Neuronal stem cell (in vitro differentiated cells): Measurements from ENCODE around the gene HSDL1.

Experiments used
- DNase-seq: peaks from one replicate; pipeline ENCODE4 v3.0.0-alpha.2; 2013; ENCODE audit warnings: low spot score
- H2AFZ ChIP-seq: one replicate; pipeline ENCODE4 v1.6.1; 2013; ENCODE audit warnings: mild to moderate bottlenecking, low read length, inconsistent platforms
- H2AK5ac ChIP-seq: 2 replicates; pipeline ENCODE4 v1.6.1; 2013; ENCODE audit warnings: low read depth, mild to moderate bottlenecking, inconsistent platforms, low read length, moderate library complexity, mixed read lengths
- H2BK120ac ChIP-seq: 2 replicates; pipeline ENCODE4 v1.6.1; 2013; ENCODE audit warnings: low read depth, mild to moderate bottlenecking, inconsistent platforms, low read length, moderate library complexity, mixed read lengths
- H2BK12ac ChIP-seq: one replicate; pipeline ENCODE4 v1.6.1; 2013; ENCODE audit warnings: low read length, inconsistent platforms
- H2BK15ac ChIP-seq: 2 replicates; pipeline ENCODE4 v1.6.1; 2013; ENCODE audit warnings: mild to moderate bottlenecking, low read length, inconsistent platforms, mixed read lengths
- H2BK5ac ChIP-seq: one replicate; pipeline ENCODE4 v1.6.1; 2013; ENCODE audit warnings: inconsistent platforms, mild to moderate bottlenecking, low read length, moderate library complexity
- H3K14ac ChIP-seq: one replicate; pipeline ENCODE4 v1.6.1; 2013; ENCODE audit warnings: low read length, inconsistent platforms
- H3K18ac ChIP-seq: 2 replicates; pipeline ENCODE4 v1.6.1; 2013; ENCODE audit warnings: low read length, inconsistent platforms
- H3K23ac ChIP-seq: 2 replicates; pipeline ENCODE4 v1.6.1; 2013; ENCODE audit warnings: low read depth, mild to moderate bottlenecking, mixed read lengths, low read length, inconsistent platforms; ENCODE audit not compliant: poor library complexity
- H3K27ac ChIP-seq: replicated peaks from 3 replicates; pipeline ENCODE4 v1.5.1; 2013; ENCODE audit warnings: low read length, inconsistent platforms
- H3K27me3 ChIP-seq, 3 experiments: 2 replicates each; pipeline ENCODE4 v1.6.1; 2013; ENCODE audit warnings: low read length in 3 of 3, mild to moderate bottlenecking in 2 of 3, inconsistent platforms in 1 of 3, low read depth in 1 of 3, mixed read lengths in 1 of 3, moderate library complexity in 1 of 3; ENCODE audit not compliant: control insufficient read depth in 3 of 3, insufficient read depth in 3 of 3
- H3K36me3 ChIP-seq, 2 donors: replicated peaks in 1 of 2; 2 replicates each; pipeline ENCODE4 v1.6.1; 2013; ENCODE audit warnings: low read length in 2 of 2; ENCODE audit not compliant: control insufficient read depth in 2 of 2, insufficient read depth in 2 of 2
- H3K4ac ChIP-seq: 2 replicates; pipeline ENCODE4 v1.6.1; 2013; ENCODE audit warnings: inconsistent platforms, mild to moderate bottlenecking, low read length, moderate library complexity
- H3K4me1 ChIP-seq, 2 donors: 1 replicate in 1 of 2; 2 replicates in 1 of 2; pipeline ENCODE4 v1.6.1; 2013; ENCODE audit warnings: low read length in 2 of 2, low read depth in 1 of 2; ENCODE audit not compliant: control insufficient read depth in 2 of 2, insufficient read depth in 1 of 2
- H3K4me2 ChIP-seq: one replicate; pipeline ENCODE4 v1.6.1; 2013; ENCODE audit warnings: mild to moderate bottlenecking, low read length, inconsistent platforms; ENCODE audit not compliant: insufficient read depth, poor library complexity, severe bottlenecking
- H3K4me3 ChIP-seq, 2 donors: 2 replicates each; pipeline ENCODE4 v1.5.1; 2013; ENCODE audit warnings: low read length in 2 of 2, mild to moderate bottlenecking in 2 of 2, inconsistent platforms in 1 of 2, moderate library complexity in 1 of 2
- H3K79me1 ChIP-seq: one replicate; pipeline ENCODE4 v1.6.1; 2013; ENCODE audit warnings: low read depth, mild to moderate bottlenecking, inconsistent platforms, low read length, moderate library complexity
- H3K9ac ChIP-seq: one replicate; pipeline ENCODE4 v1.6.1; 2013; ENCODE audit warnings: mild to moderate bottlenecking, low read depth, low read length, inconsistent platforms; ENCODE audit not compliant: poor library complexity
- H3K9me3 ChIP-seq, 2 donors: replicated peaks in 1 of 2; 2 replicates each; pipeline versions ENCODE3 to v1.6.1; 2013; ENCODE audit warnings: low read length in 2 of 2, mild to moderate bottlenecking in 2 of 2, inconsistent platforms in 1 of 2, low read depth in 1 of 2, mixed read lengths in 1 of 2, moderate library complexity in 1 of 2; ENCODE audit not compliant: control insufficient read depth in 2 of 2, insufficient read depth in 1 of 2
- H4K8ac ChIP-seq: one replicate; pipeline ENCODE4 v1.6.1; 2013; ENCODE audit warnings: low read depth, mild to moderate bottlenecking, inconsistent platforms, low read length, moderate library complexity
- H4K91ac ChIP-seq: one replicate; pipeline ENCODE4 v1.6.1; 2013; ENCODE audit warnings: low read length, low read depth, mild to moderate bottlenecking, inconsistent platforms; ENCODE audit not compliant: poor library complexity
- WGBS, 2 donors: extraction: QIAGEN DNeasy Blood & Tissue Kit; methylation state at CpG; one replicate each; pipeline ENCODE4 v1.1.7; 2013; ENCODE audit warnings: missing lambda C conversion rate in 2 of 2, mixed read lengths in 1 of 2; ENCODE audit not compliant: insufficient read length in 2 of 2, insufficient replicate concordance in 1 of 2; ENCODE audit errors: extremely low coverage in 2 of 2; 5-methylcytosine and 5-hydroxymethylcytosine counted together

HSDL1 gene

DNA sequence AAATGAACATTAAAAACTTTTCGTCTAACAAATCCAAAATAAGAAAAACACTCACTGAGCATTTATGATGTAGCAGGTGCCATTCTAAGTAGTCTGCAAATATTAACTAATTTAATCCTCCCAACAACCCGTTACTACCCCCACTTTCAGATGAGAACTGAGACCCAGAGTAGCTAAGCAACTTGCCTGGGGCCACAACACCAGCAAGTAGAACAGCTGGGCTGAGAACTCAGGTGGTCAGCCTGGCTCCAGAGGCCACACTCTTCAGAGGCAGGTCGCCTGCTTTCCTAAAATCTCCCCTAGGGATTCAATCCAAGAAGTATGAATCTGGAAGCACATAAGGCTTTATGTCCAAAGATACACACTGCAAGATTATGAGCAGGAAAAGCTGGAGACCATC, 34.5 kb downstream of the HSDL1 start:
- no peak overlapping the region for H4K8ac ChIP-seq
- peaks cover 1 to 32% of the 10 kb centered on the region in 2 donors for H3K36me3 ChIP-seq
- H3K9ac ChIP-seq, result no peak overlapping the region
- H3K4me3 ChIP-seq, result no peak overlapping the region
- H3K23ac ChIP-seq, result no peak overlapping the region
- no peak overlapping the region for H2AFZ ChIP-seq
- H3K4me1 ChIP-seq, result peaks cover 2% of the 10 kb centered on the region in 2 donors
- no peak overlapping the region for H2BK5ac ChIP-seq
- WGBS, 2 donors, result no CpG with 5 or more reads among the region's 3 CpGs
- no peak overlapping the region for H2BK12ac ChIP-seq
- H4K91ac ChIP-seq, result no peak overlapping the region
- H2AK5ac ChIP-seq, result no peak overlapping the region
- no peak overlapping the region for H2BK15ac ChIP-seq
- no peak for DNase-seq
- H3K18ac ChIP-seq, result no peak overlapping the region
- no peaks in the 10 kb centered on the region for H3K9me3 ChIP-seq
- peaks cover 14% of the 10 kb centered on the region for H3K79me1 ChIP-seq
- no peak overlapping the region for H2BK120ac ChIP-seq
- no peak overlapping the region for H3K4ac ChIP-seq
- no peak overlapping the region for H3K4me2 ChIP-seq
- no peaks in the 10 kb centered on the region for H3K27me3 ChIP-seq
- H3K14ac ChIP-seq, result no peak overlapping the region
- no peak overlapping the region for H3K27ac ChIP-seq

DNA sequence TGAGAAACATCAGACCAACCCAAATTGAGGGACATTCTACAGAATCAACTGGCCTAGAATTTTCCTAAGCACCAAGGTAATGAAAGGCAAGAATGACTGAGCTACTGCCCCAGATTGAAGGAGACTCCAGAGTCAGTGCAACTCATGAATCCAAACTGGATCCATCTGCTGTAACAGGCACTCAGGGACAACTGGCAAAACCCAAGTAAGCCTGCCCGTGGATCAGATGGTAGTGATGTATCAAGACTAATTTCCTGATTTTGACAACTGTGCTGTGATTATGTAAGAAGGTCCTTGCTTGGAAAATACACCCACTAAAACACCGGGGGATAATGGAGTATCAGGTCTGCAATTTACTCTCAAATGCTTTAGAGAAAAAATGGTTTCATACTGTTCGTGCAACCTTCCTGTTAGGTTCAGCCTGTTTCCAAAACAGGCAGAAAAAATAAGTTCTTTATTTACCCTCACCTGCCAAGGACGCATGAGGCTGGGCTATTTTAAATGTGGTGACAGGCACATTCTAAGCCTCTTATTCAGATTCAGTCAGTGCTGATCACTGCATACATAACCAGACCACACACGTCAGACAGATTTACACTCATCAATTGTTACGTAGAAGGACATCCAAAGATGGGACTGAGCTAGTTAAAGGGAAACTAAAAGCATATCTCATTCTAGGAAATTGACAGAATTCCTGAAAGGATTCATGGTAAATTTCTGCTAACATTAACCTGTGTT, 35.2 kb downstream of the HSDL1 start:
- Histone ChIP-seq H2BK120ac (no peak overlapping the region), H3K36me3 (peaks cover 1 to 33% of the 10 kb centered on the region in 2 donors), H3K23ac (no peak overlapping the region), H3K14ac (no peak overlapping the region), H3K9ac (no peak overlapping the region), H3K79me1 (peaks cover 18% of the 10 kb centered on the region), H2BK5ac (no peak overlapping the region), H3K4ac (no peak overlapping the region), H2BK15ac (no peak overlapping the region), H4K91ac (no peak overlapping the region), H2AK5ac (no peak overlapping the region), H2BK12ac (no peak overlapping the region), H3K4me3 (no peak overlapping the region), H4K8ac (no peak overlapping the region), H2AFZ (no peak overlapping the region), H3K4me1 (peaks cover 0 to 2% of the 10 kb centered on the region in 2 donors), H3K27me3 (no peaks in the 10 kb centered on the region), H3K9me3 (no peaks in the 10 kb centered on the region), H3K4me2 (no peak overlapping the region), H3K18ac (no peak overlapping the region), H3K27ac (no peak overlapping the region)
- no CpG with 5 or more reads among the region's 6 CpGs for WGBS, 2 donors
- DNase-seq, result no peak

GRCh38 chr16:84107921-84108320, 37.1 kb downstream of the HSDL1 start:
- Histone ChIP-seq H3K4me3 (no peak overlapping the region), H3K4me2 (no peak overlapping the region), H4K91ac (no peak overlapping the region), H3K23ac (no peak overlapping the region), H3K4me1 (peaks cover 0 to 2% of the 10 kb centered on the region in 2 donors), H3K79me1 (peaks cover 18% of the 10 kb centered on the region), H3K4ac (no peak overlapping the region), H2AK5ac (no peak overlapping the region), H2BK5ac (no peak overlapping the region), H3K36me3 (peaks cover 1 to 33% of the 10 kb centered on the region in 2 donors), H3K18ac (no peak overlapping the region), H2BK120ac (no peak overlapping the region), H3K14ac (no peak overlapping the region), H2AFZ (no peak overlapping the region), H3K9ac (no peak overlapping the region), H3K9me3 (no peaks in the 10 kb centered on the region), H2BK15ac (no peak overlapping the region), H3K27ac (no peak overlapping the region), H2BK12ac (no peak overlapping the region), H4K8ac (no peak overlapping the region), H3K27me3 (no peaks in the 10 kb centered on the region)
- no CpG with 5 or more reads among the region's 2 CpGs for WGBS, 2 donors
- no peak for DNase-seq

DNA sequence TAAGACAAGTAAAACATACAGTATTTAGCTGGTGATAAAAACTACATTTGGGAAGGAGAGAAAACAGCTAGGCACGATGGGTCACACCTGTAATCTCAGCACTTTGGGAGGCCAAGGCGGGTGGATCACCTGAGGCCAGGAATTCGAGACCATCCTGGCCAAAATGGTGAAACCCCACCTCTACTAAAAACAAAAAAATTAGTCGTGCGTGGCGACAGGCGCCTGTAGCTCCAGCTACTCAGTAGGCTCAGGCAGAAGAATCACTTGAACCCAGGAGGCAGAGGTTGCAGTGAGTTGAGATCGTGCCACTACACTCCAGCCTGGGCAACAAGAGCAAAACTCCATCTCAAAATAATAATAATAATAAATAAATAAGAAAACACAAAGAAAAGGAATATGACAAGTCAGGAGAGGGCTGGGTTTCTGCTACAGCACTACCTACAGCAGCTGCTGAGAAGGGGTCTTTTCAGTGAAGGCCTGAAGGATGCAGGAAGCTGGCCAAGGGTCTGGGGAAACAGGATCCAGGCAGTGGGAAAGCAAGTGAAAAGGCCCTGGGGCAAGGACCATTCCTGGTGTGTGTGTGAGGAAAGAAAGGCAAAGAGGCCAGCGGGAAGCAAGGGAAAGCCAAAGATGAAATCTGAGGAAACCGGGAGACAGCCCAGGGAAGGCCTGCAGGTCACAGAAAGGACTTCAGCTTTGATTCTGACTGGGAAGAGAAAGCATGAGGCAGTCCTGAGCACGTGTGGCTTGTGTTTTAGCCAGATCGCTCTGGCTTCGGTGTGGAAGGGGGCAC, 38.8 kb downstream of the HSDL1 start:
- Histone ChIP-seq H3K9ac (peak overlapping the region; percentile 39), H2BK120ac (no peak overlapping the region), H2AK5ac (no peak overlapping the region), H2AFZ (no peak overlapping the region), H3K9me3 (no peaks in the 10 kb centered on the region), H3K4me2 (no peak overlapping the region), H3K14ac (no peak overlapping the region), H2BK15ac (no peak overlapping the region), H3K4me3 (no peak overlapping the region), H3K27ac (no peak overlapping the region), H4K8ac (no peak overlapping the region), H2BK5ac (no peak overlapping the region), H3K4ac (no peak overlapping the region), H3K79me1 (peaks cover 18% of the 10 kb centered on the region), H3K4me1 (peaks cover 0 to 2% of the 10 kb centered on the region in 2 donors), H3K18ac (no peak overlapping the region), H2BK12ac (no peak overlapping the region), H3K23ac (no peak overlapping the region), H3K27me3 (no peaks in the 10 kb centered on the region), H4K91ac (no peak overlapping the region), H3K36me3 (peaks cover 3 to 43% of the 10 kb centered on the region in 2 donors)
- no CpG with 5 or more reads among the region's 13 CpGs for WGBS, 2 donors
- no peak for DNase-seq
